GM13977 (cell line): ENCODE data around the gene TRIM26.

Experiments
- DNase-seq: peaks from one replicate; pipeline ENCODE4 v3.0.0; 2012; ENCODE audit warnings: low spot score
- in situ Hi-C: fragments of 300-500 bp; cut with MboI; formaldehyde crosslinking; loops from one replicate; pipeline ENCODE4 v1.12.0; 2022; ENCODE audit warnings: low sequenced_read_pairs, low pct_unique_long_range_greater_than_20kb, mixed read lengths, inconsistent platforms; ENCODE audit not compliant: unreplicated experiment
- TF ChIP-seq, protein P1 (sequence below): IDR thresholded peaks from 2 replicates; pipeline ENCODE4 v1.5.1; 2012; ENCODE audit warnings: mild to moderate bottlenecking, control low read depth; ENCODE audit not compliant: insufficient read depth; ENCODE audit errors: extremely low read depth, missing control alignments

Gene TRIM26

DNA sequence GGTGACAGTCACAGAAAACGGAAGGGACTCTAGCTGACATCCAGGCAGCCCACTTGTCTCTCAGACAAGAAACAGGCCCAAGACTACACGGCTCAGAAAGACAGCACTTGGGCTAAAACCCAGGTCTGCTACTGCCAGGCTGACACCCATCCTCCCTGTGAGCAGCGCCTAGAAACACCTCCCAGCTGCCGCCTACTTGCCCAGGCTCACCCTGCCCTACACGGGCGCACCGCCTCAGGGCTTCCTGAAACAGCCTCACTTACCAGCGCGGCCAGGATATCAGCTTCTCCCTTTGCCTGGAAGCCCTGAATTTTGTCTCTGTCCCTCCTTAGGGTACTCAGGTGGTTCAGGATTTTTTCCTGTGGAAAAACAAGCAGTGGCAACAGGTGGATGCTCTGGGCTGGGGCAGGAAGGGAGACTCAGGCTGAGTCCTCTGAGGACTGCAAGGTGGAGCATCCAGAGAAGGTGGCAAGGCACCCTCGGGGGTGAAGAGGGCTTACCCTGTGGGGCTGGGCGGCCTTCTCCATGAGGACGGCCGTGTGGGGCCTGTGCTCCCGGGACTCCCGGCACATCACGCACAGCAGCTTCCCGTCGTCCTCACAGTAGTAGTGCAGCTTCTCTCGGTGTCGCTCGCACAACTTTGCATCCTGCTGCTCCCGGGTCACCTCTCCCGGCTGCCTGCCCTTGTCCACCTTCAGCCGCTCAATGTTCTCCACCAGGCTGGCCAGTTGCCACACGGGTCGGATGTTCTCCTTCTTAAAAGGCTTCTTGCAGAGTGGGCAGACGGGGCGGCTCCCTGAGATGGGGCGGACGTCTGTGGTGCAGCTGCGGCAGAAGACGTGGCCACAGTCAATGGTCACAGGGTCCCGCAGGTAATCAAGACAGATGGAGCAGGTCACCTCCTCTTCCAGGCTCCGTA is 14.8 kb downstream of the TRIM26 start:
- DNase-seq, result no peak
- TF ChIP-seq, protein P1, sequence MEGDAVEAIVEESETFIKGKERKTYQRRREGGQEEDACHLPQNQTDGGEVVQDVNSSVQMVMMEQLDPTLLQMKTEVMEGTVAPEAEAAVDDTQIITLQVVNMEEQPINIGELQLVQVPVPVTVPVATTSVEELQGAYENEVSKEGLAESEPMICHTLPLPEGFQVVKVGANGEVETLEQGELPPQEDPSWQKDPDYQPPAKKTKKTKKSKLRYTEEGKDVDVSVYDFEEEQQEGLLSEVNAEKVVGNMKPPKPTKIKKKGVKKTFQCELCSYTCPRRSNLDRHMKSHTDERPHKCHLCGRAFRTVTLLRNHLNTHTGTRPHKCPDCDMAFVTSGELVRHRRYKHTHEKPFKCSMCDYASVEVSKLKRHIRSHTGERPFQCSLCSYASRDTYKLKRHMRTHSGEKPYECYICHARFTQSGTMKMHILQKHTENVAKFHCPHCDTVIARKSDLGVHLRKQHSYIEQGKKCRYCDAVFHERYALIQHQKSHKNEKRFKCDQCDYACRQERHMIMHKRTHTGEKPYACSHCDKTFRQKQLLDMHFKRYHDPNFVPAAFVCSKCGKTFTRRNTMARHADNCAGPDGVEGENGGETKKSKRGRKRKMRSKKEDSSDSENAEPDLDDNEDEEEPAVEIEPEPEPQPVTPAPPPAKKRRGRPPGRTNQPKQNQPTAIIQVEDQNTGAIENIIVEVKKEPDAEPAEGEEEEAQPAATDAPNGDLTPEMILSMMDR, result no peak
- in situ Hi-C loops, result no loop called here

DNA sequence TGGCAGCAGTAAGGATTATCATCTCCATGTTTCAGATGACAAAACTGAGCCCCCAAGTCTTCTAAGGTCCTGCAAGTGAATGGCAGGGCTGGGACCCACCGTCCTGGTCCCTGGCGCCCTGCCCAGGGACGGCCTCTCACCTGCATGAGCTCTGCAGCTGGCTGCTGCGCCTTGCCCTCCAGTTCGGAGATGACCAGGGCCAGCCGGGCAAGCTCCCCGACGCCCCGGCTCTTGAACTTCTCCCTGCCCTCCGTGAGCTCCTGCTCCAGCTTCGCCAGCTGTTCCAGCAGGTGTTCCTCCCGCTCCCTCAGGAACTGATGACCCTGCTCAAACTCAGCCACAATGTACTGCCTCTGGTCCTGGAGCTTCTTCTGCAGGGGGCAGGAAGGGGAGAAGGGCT is 16.8 kb downstream of the TRIM26 start:
- in situ Hi-C loops, result no loop called here
- no peak for DNase-seq
- TF ChIP-seq, protein P1, result no peak

DNA sequence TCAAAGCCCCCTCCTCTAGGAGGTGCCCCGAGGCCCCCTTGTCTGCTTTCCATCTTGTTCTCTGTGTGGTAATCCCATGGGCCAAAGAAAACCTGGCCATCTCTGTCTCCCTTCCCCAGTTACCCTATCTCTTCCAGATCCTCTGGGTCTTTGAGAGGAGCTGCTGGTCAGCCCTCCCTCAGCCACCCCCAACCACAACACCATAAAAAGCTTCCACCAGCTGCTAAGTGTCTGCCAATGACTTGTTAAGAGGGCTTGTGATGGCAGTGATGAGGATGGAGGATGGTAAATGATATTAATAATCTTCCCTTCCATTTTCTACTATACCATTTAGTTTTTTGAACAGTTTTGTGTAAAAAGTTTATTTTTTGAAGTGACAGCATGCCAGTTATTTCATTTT is 17.3 kb downstream of the TRIM26 start:
- TF ChIP-seq, protein P1, result no peak

DNA sequence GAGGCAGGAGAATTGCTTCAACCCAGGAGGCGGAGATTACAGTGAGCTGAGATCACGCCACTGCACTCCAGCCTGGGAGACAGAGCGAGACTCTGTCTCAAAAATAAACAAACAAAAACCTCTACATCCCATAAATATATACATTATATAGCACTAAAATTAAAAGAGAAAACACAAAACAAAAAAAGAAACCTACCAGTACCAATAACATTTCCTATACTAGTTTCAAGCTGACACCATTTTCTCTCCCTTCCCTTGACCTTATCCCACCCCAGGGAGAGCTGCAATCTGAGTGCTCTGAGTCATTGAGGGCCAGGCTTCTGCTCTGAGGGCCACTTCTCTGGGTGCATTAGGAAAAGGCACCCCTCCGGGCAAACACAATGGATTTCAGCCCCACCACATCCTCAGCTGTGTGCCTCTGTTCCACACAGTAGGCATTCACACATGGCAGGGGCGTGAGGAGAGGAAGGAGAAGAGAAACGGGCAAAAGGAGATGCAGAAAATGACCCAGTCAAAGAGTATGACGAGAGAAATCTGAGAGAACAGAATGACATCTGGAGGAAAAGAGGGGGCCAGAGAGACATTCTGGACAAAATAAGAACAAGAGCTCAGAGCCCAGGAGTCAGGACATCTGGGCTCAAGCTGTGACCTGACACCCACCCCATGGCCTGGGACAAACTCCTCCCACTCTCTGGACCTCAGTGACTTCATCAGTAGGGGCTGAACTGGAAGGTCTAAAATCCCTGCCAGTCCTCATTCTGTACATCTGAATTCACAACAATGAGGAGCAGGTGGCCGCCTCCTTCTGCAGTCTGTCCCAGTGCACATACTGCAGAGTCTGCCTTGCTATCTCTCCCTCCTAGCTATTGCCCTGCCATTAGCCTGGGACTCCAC is 18.2 kb downstream of the TRIM26 start:
- DNase-seq, result no peak
- TF ChIP-seq, protein P1, result no peak
- in situ Hi-C loops, result no loop called here

More for the DNA sequence above, 17.3 kb downstream of the TRIM26 start:
- in situ Hi-C loops, result no loop called here
- no peak for DNase-seq

DNA sequence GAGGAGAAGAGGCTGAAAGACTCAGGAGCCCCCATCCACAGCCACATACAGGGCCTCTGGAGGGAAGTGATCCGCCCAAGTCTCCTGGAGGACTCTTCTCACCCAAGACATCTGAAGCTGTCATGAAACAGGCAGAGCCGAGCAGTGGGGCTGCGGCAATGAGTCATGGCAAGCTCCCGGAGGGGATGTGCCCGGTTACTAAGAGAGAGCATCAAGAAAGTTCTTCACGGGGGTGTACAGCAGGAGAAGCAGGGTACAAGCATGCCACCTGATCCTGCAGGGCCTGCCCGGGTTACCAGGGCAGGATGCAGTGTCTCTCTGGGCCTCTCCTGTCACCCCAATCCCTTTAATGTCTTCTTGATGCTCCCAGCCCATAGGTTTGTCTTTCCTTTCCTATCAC is 21.1 kb downstream of the TRIM26 start:
- no peak for DNase-seq
- in situ Hi-C loops, result no loop called here
- TF ChIP-seq, protein P1, result no peak

DNA sequence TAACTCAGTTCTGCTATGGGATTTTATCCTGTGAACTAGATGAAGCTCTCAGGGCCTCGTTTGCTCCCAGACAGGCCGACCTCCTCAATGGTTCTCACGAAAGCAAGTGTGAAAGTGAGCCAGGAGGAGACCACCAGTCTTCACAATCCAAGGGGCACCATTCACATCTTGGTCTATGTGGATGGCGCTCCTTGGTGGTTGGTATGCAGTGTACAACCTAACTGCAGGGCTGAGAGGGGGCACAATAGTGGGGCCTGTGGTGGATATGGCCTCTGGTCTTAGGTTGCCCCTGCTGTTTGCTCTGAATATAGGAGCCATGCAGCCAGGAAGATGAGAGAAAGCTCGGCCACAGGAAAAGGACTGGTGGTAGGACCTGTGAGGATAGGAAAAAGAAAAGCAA is 24.7 kb downstream of the TRIM26 start:
- DNase-seq, result no peak
- TF ChIP-seq, protein P1, result no peak
- in situ Hi-C loops, result no loop called here
